Stimulated activated CD8-positive, alpha-beta memory T cell treated with anti-CD3 and anti-CD28 coated beads, Interleukin-12 subunit alpha, Interleukin-12 subunit beta, amount 100 ng/mL, for 1 hour (primary cell): Measurements from ENCODE around the gene PCLAF.
A peak's percentile ranks its signal among the peaks of the same experiment; 100 is the strongest.
"Not testable (repeated sequence)": the region's sequence is repeated elsewhere in the genome, so short reads cannot be mapped to it uniquely, and the experiment has no call there.

Experiments
- DNase-seq: peaks from one replicate; pipeline ENCODE4 v3.0.0-alpha.2; 2020; ENCODE audit warnings: low read depth

Gene PCLAF

GRCh38 chr15:64361259-64361658, 20.0 kb downstream of the PCLAF start:
- no peak for DNase-seq

- no peak for DNase-seq
These were observed 24.6 kb downstream of the PCLAF start for GRCh38 chr15:64356710-64357040.

- DNase-seq: peak; percentile 88
These were observed 25.1 kb downstream of the PCLAF start, which contains the start of gene CSNK1G1 for GRCh38 chr15:64355944-64356709. Gene CSNK1G1 (minus strand): TSS chr15:64356173. CDS start chr15:64300499, 55,674 bp downstream.

- DNase-seq: peak; percentile 16
These were observed 25.8 kb downstream of the PCLAF start for GRCh38 chr15:64355348-64355943.

GRCh38 chr15:64354688-64355344, 26.4 kb downstream of the PCLAF start:
- DNase-seq: no peak

GRCh38 chr15:64351265-64351664, 30.0 kb downstream of the PCLAF start:
- DNase-seq: no peak

- no peak for DNase-seq
These were observed 31.9 kb downstream of the PCLAF start for GRCh38 chr15:64349375-64349774.

GRCh38 chr15:64348455-64348854, 32.8 kb downstream of the PCLAF start:
- DNase-seq: no peak

- DNase-seq: not testable (repeated sequence)
These were observed 35.0 kb downstream of the PCLAF start for GRCh38 chr15:64346242-64346641.

- DNase-seq: no peak
These were observed 36.5 kb downstream of the PCLAF start for GRCh38 chr15:64344651-64345294.

GRCh38 chr15:64343841-64344240, 37.4 kb downstream of the PCLAF start:
- no peak for DNase-seq

GRCh38 chr15:64343222-64343621, 38.0 kb downstream of the PCLAF start:
- DNase-seq: no peak

GRCh38 chr15:64341961-64342360, 39.3 kb downstream of the PCLAF start:
- DNase-seq: no peak

GRCh38 chr15:64340355-64340754, 40.9 kb downstream of the PCLAF start:
- no peak for DNase-seq

GRCh38 chr15:64337761-64338160, 43.5 kb downstream of the PCLAF start:
- DNase-seq: no peak

- DNase-seq: peak; percentile 5
These were observed 47.0 kb downstream of the PCLAF start for GRCh38 chr15:64333986-64334929.

- no peak for DNase-seq
These were observed 47.7 kb downstream of the PCLAF start for GRCh38 chr15:64333516-64333915.

- DNase-seq: not testable (repeated sequence)
These were observed 49.6 kb downstream of the PCLAF start for GRCh38 chr15:64331668-64332067.

- DNase-seq: not testable (repeated sequence)
These were observed 54.3 kb downstream of the PCLAF start for GRCh38 chr15:64326975-64327374.

- DNase-seq: not testable (repeated sequence)
These were observed 54.8 kb downstream of the PCLAF start for GRCh38 chr15:64326458-64326857.

GRCh38 chr15:64324165-64324877, 56.9 kb downstream of the PCLAF start:
- no peak for DNase-seq
